Right lobe of liver (tissue), 4 donors: ENCODE data around the gene COL11A2.

Source experiments
- CTCF ChIP-seq, 4 donors: fragments of 200-600 bp in 3 of 4; fragments of 450-650 bp in 1 of 4; IDR thresholded peaks; one replicate each; pipeline versions ENCODE4 v1.5.1 to v1.8.0; 2016 to 2022; ENCODE audit warnings: antibody characterized with exemption in 4 of 4, mild to moderate bottlenecking in 2 of 4
- POLR2A ChIP-seq: fragments of 450-650 bp; IDR thresholded peaks from one replicate; pipeline ENCODE4 v1.6.1; 2017; ENCODE audit warnings: antibody characterized with exemption, mild to moderate bottlenecking
- donor health status: DM: no; HTN: no; CAD: no.
- donor health status: DM: no; HTN: no; CAD: no.
- donor health status: DM: no; HTN: yes; CAD: no.

- no peak for TF ChIP-seq CTCF (IDR thresholded peaks at IDR 0.05)
- TF ChIP-seq POLR2A: no peak
Measured at GRCh38 chr6:33211136-33211535, 18.9 kb upstream of the COL11A2 start.
